Endothelial cell of umbilical vein (primary cell): ENCODE data around the gene ARHGAP42. TPM values are rescaled to one million over a fixed set of nuclear protein-coding genes. Genes with fewer than 3 reads are reported as not detected.

Source experiments
- BruUV-seq: library from RNA; stranded (reverse); fragments of 400-500 nt; replicated peaks from 2 replicates; lab custom pipeline; 2021; lab: Mats Ljungman, UMichigan
- CTCF ChIA-PET: fragments of 300-600, 350-600 bp; sonication (Branson Sonifier 250); formaldehyde crosslinking; loops from one replicate; lab custom pipeline; 2021; ENCODE audit warnings: antibody characterized with exemption, inconsistent platforms; lab: Charles Lee
- POLR2A ChIA-PET: fragments of 300-600, 350-600 bp; sonication (Branson Sonifier 250); formaldehyde crosslinking; loops from one replicate; lab custom pipeline; 2021; ENCODE audit warnings: antibody characterized with exemption, inconsistent platforms; lab: Charles Lee
- DNase-seq: peaks from one replicate; pipeline ENCODE4 v3.0.0-alpha.2; 2011; ENCODE audit warnings: low read depth, low spot score
- FAIRE-seq: peaks from 2 replicates; lab custom pipeline; 2011; peaks lifted over from hg19 to GRCh38; lab: Jason Lieb, UNC
- H2AFZ ChIP-seq: 2 replicates; pipeline ENCODE4 v1.6.0; 2012; ENCODE audit warnings: low read depth, low read length, control low read depth, inconsistent platforms
- H3K27ac ChIP-seq: 2 replicates; pipeline ENCODE4 v1.5.1; 2011; ENCODE audit warnings: low read depth, mild to moderate bottlenecking, control low read depth, low read length, moderate library complexity; ENCODE audit not compliant: insufficient read depth
- H3K27me3 ChIP-seq, 2 experiments: 2 replicates each; pipeline versions ENCODE4 v1.6.0 to v1.6.1; 2011; ENCODE audit warnings: low read length in 2 of 2, mixed read lengths in 1 of 2; ENCODE audit not compliant: control insufficient read depth in 2 of 2, insufficient read depth in 2 of 2
- H3K36me3 ChIP-seq, 2 experiments: 2 replicates in 1 of 2; 3 replicates in 1 of 2; pipeline ENCODE4 v1.5.1; 2011; ENCODE audit warnings: low read length in 2 of 2, mild to moderate bottlenecking in 1 of 2, moderate library complexity in 1 of 2; ENCODE audit not compliant: control insufficient read depth in 2 of 2, insufficient read depth in 2 of 2; ENCODE audit errors: extremely low read depth in 1 of 2
- H3K4me1 ChIP-seq: 3 replicates; pipeline ENCODE4 v1.5.1; 2011; ENCODE audit warnings: mild to moderate bottlenecking, low read length; ENCODE audit not compliant: control insufficient read depth, insufficient read depth; ENCODE audit errors: extremely low read depth
- H3K4me2 ChIP-seq: 2 replicates; pipeline ENCODE4 v1.6.1; 2011; ENCODE audit warnings: low read length, control low read depth, mixed read lengths; ENCODE audit not compliant: insufficient read depth
- H3K4me3 ChIP-seq, 3 experiments: fragments of 200-600 bp in 1 of 3; sonication (generic), shearing (Covaris generic) in 1 of 3; replicated peaks in 1 of 3; 2 replicates each; pipeline ENCODE4 v1.5.1; 2011 to 2016; ENCODE audit warnings: control low read depth in 3 of 3, low read length in 3 of 3, mild to moderate bottlenecking in 2 of 3, inconsistent platforms in 1 of 3, low read depth in 1 of 3, moderate library complexity in 1 of 3; ENCODE audit not compliant: insufficient read depth in 1 of 3
- H3K79me2 ChIP-seq: 2 replicates; pipeline ENCODE4 v1.6.0; 2012; ENCODE audit warnings: low read length, inconsistent platforms; ENCODE audit not compliant: control insufficient read depth, insufficient read depth
- H3K9ac ChIP-seq: replicated peaks from 2 replicates; pipeline ENCODE3; 2011; ENCODE audit warnings: low read length, control low read depth; ENCODE audit not compliant: insufficient read depth; ENCODE audit errors: extremely low read depth
- H3K9me1 ChIP-seq: replicated peaks from 3 replicates; pipeline ENCODE4 v1.6.0; 2011; ENCODE audit warnings: mild to moderate bottlenecking, low read length; ENCODE audit not compliant: control insufficient read depth, insufficient read depth; ENCODE audit errors: extremely low read depth
- H3K9me3 ChIP-seq: replicated peaks from 2 replicates; pipeline ENCODE4 v1.5.1; 2012; ENCODE audit warnings: low read length, inconsistent platforms; ENCODE audit not compliant: control insufficient read depth, insufficient read depth
- H4K20me1 ChIP-seq: replicated peaks from 2 replicates; pipeline ENCODE3; 2011; ENCODE audit warnings: mild to moderate bottlenecking, low read length; ENCODE audit not compliant: control insufficient read depth, insufficient read depth; ENCODE audit errors: extremely low read depth
- CTCF ChIP-seq, 2 donors: IDR thresholded peaks; 1 replicate in 1 of 2; 2 replicates in 1 of 2; pipeline ENCODE4 v1.5.1; 2011; ENCODE audit warnings: low read length in 2 of 2, mild to moderate bottlenecking in 2 of 2, moderate library complexity in 2 of 2, control low read depth in 1 of 2, inconsistent platforms in 1 of 2, low read depth in 1 of 2; ENCODE audit not compliant: insufficient read depth in 1 of 2; ENCODE audit errors: extremely low read depth in 1 of 2
- EZH2 ChIP-seq: IDR thresholded peaks from 2 replicates; pipeline ENCODE4 v1.6.1; 2012; ENCODE audit warnings: borderline replicate concordance, low read depth, mild to moderate bottlenecking, moderate library complexity, low read length, inconsistent platforms; ENCODE audit not compliant: severe bottlenecking
- FOS ChIP-seq: IDR thresholded peaks from 2 replicates; pipeline ENCODE4 v1.6.1; 2011; ENCODE audit warnings: mild to moderate bottlenecking, low read length, moderate library complexity, borderline replicate concordance; ENCODE audit not compliant: insufficient read depth
- GATA2 ChIP-seq: IDR thresholded peaks from 2 replicates; pipeline ENCODE4 v1.7.0; 2011; ENCODE audit warnings: low read depth, mild to moderate bottlenecking, moderate library complexity, mixed read lengths, low read length; ENCODE audit not compliant: insufficient read length, insufficient read depth
- JUN ChIP-seq: IDR thresholded peaks from 2 replicates; pipeline ENCODE4 v1.6.1; 2011; ENCODE audit warnings: borderline replicate concordance, low read depth; ENCODE audit not compliant: insufficient read length, insufficient read depth
- MYC ChIP-seq: IDR thresholded peaks from one replicate; pipeline ENCODE4 v1.6.1; 2011; ENCODE audit warnings: mild to moderate bottlenecking, low read depth, low read length
- POLR2A ChIP-seq: IDR thresholded peaks from 2 replicates; pipeline ENCODE4 v1.6.1; 2012; ENCODE audit warnings: low read depth, mild to moderate bottlenecking, control low read depth, low read length
- POLR2AphosphoS5 ChIP-seq: IDR thresholded peaks from 2 replicates; pipeline ENCODE4 v1.6.1; 2012; ENCODE audit warnings: low read depth, mild to moderate bottlenecking, control low read depth, low read length, moderate library complexity; ENCODE audit not compliant: insufficient read depth
- dilution Hi-C: fragments of 300-500 bp; cut with MboI; formaldehyde crosslinking; loops from one replicate; pipeline ENCODE4 v1.15.0; 2019; ENCODE audit warnings: low sequenced_read_pairs; ENCODE audit not compliant: extremely low pct_ligation_motif_present
- intact Hi-C: fragments of 100-400 bp; cut with micrococcal nuclease; formaldehyde crosslinking; loops from one replicate; pipeline ENCODE4 v1.10.0; 2022
- polyA plus RNA-seq, 4 experiments: library from polyadenylated mRNA; depleted of rRNA in 3 of 4; stranded (reverse) in 3 of 4; unstranded in 1 of 4; fragments of >200 nt; gene quantifications; 2 replicates each; pipeline versions ENCODE4 v1.2.1 to v1.2.3, GENCODE V29; 2011 to 2012; ENCODE audit warnings: missing spikeins in 1 of 4
- total RNA-seq: library from RNA; stranded (reverse); gene quantifications from 2 replicates; pipeline ENCODE4 v1.2.3, GENCODE V29; 2021
- TF ChIP-seq, protein P1 (sequence below): IDR thresholded peaks from 2 replicates; pipeline ENCODE4 v1.6.1; 2011; ENCODE audit not compliant: insufficient read depth, insufficient read length

The ARHGAP42 gene
- total and polyA plus RNA-seq, 2 donors (not counting 3 experiments of a cell fraction or from before 2014, with no cell fraction given), result 1.8 to 2.4 TPM

DNA sequence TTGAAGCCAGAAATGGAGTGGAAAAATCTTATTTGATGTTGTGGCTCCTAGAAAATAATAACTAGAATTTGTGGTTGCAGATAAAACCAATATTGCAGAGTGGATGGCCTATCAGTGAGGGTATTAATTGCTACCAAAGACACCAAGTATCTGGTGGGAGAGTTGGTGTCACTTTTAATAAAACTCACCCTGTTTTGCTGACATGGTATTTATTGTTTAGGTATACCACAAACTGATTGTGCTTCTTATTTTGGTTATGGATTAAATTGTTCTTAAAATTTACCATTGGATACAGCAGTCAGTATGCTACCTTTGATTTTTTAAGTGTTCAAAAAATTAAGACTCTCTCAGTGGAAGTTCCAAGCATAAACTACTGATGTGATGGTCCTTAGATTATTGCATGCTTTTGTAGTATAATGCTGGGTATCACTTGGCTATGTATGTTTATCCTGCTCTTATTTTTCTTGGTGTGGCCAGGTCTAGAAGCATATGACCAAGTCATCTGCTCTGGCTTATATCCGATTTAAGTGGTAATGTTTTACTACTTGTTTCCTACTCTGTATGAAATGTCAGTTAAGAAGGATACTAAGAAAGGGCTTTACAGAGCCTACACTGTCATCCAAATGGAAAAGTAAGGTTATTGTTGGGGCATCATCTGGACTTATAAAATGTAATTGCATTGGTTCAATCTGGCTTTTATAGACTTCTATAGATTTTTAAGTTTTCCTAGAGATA is 101.6 kb downstream of the ARHGAP42 start:
- intact Hi-C loops (no loop called here), dilution Hi-C loops (no loop called here)
- DNase-seq (no peak), FAIRE-seq (no peak)
- Histone ChIP-seq H4K20me1 (no peaks in the 10 kb centered on the region), H3K9ac (no peak overlapping the region), H3K9me1 (no peaks in the 10 kb centered on the region), H3K27me3 (no peaks in the 10 kb centered on the region), H3K9me3 (no peaks in the 10 kb centered on the region), H3K36me3 (no peaks in the 10 kb centered on the region), H3K4me3 (no peak overlapping the region), H3K4me2 (no peak overlapping the region), H2AFZ (no peak overlapping the region), H3K4me1 (peaks cover 8% of the 10 kb centered on the region), H3K27ac (no peak overlapping the region), H3K79me2 (no peaks in the 10 kb centered on the region)
- no TSS peak for BruUV-seq
- TF ChIP-seq POLR2A, result no peak
- no peak for TF ChIP-seq POLR2AphosphoS5
- TF ChIP-seq CTCF (IDR thresholded peaks at IDR 0.05; ENCODE audit: extremely low read depth in 1 of 2, insufficient read depth in 1 of 2, low read depth in 1 of 2, low read length in 2 of 2), result no peak
- ChIA-PET CTCF (no interaction called here), POLR2A (no interaction called here)

GRCh38 chr11:100789500-100789899 is 102.4 kb downstream of the ARHGAP42 start:
- H3K4me3 ChIP-seq, result no peak overlapping the region
- peaks cover 8% of the 10 kb centered on the region for H3K4me1 ChIP-seq
- H3K27me3 ChIP-seq, result no peaks in the 10 kb centered on the region
- H3K27ac ChIP-seq, result no peak overlapping the region
- no peaks in the 10 kb centered on the region for H3K9me3 ChIP-seq
- H2AFZ ChIP-seq, result no peak overlapping the region
- H3K9ac ChIP-seq, result no peak overlapping the region
- H3K36me3 ChIP-seq, result no peaks in the 10 kb centered on the region
- dilution Hi-C loops (no loop called here), intact Hi-C loops (no loop called here)
- H3K4me2 ChIP-seq, result no peak overlapping the region
- ChIA-PET CTCF (no interaction called here), POLR2A (no interaction called here)
- BruUV-seq, result no TSS peak
- no peaks in the 10 kb centered on the region for H3K9me1 ChIP-seq
- FAIRE-seq (no peak), DNase-seq (no peak)
- TF ChIP-seq POLR2A (no peak), JUN (no peak), MYC (no peak), POLR2AphosphoS5 (no peak), EZH2 (no peak), GATA2 (no peak), FOS (no peak), CTCF (IDR thresholded peaks at IDR 0.05; ENCODE audit: extremely low read depth in 1 of 2, insufficient read depth in 1 of 2, low read depth in 1 of 2, low read length in 2 of 2) (no peak)
- TF ChIP-seq, protein P1, sequence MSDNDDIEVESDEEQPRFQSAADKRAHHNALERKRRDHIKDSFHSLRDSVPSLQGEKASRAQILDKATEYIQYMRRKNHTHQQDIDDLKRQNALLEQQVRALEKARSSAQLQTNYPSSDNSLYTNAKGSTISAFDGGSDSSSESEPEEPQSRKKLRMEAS, result no peak
- H4K20me1 ChIP-seq, result no peaks in the 10 kb centered on the region
- H3K79me2 ChIP-seq, result no peaks in the 10 kb centered on the region
